ENCODE data around the gene HAND1. TPM values are rescaled to one million over a fixed set of nuclear protein-coding genes. Genes with fewer than 3 reads are reported as not detected.
"Not testable (repeated sequence)": the region's sequence is repeated elsewhere in the genome, so short reads cannot be mapped to it uniquely, and the experiment has no call there.

Gene HAND1
- not detected for total RNA-seq

GRCh38 chr5:154478224-154478565 lies at the start of gene HAND1:
Gene HAND1 (minus strand): TSS chr5:154478227. CDS start chr5:154478008, 219 bp downstream.
- DNase-seq, result no peak

DNA sequence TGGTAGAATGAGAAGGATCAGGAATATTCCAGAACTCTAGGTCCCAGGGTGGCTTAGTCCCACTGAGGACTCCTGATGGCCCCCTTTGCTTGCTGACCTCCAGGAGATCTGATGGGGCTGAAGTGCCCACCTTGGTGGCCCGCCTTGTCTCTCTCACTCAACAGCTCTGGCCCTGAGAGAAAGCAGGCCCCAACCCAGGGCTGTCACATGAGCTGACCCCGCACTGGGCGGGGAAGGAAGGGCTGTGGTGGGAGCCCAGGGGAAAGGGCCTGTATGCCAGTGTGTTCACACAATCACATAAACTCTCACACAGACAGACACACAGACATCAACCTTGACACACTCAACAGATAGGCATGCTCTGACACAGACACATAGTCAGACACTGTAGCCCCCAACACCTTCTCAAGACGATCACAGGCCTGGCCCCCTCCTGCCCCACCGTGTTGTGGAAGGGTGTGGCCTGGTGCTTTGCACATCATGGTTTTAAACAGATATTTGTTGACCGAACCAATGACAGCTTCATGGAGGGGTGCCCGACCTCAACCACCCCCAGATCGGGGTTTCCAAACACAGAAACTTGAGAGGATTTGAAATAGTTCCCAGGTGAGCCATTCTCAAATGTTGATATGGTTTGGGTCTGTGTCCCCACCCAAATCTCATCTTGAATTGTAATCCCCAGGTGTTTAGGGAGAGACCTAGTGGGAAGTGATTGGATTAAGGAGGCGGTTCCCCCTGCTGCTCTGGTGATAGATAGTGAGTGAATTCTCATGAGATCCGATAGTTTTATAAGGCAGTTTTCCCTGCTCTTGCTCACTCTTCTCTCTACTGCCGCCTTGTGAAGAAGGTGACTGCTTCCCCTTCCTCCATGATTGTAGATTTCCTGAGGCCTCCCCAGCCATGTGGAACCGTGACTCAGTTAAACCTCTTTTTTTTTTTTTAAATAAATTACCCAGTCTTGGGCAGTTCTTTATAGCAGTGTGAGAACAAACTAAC lies 48.5 kb upstream of the HAND1 start:
- DNase-seq, result no peak

GRCh38 chr5:154524859-154525258 lies 46.8 kb upstream of the HAND1 start:
- DNase-seq, result no peak

GRCh38 chr5:154524181-154524580 lies 46.2 kb upstream of the HAND1 start:
- no peak for DNase-seq

- no peak for DNase-seq
These were observed 45.7 kb upstream of the HAND1 start for GRCh38 chr5:154523709-154524108.

DNA sequence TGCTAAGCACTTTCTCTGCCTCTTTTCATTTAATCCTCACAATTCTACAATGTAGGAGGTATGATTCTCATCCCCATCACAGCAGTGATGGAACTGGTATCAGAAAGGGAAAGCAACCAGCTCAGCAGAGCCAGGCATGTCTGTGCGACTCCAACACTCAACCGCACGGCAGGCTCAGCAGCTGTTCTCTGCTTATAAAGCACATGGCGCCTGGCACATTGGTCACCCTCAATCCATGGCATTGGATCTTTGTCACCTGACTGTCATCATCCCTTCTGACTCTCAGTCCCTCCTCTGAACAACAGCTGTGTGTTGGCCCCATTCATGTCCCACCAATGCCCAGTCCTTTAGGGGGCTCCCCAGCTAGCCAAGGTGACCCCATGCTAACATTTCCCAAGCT lies 45.1 kb upstream of the HAND1 start:
- no peak for DNase-seq

GRCh38 chr5:154522284-154522683 lies 44.3 kb upstream of the HAND1 start:
- no peak for DNase-seq

DNA sequence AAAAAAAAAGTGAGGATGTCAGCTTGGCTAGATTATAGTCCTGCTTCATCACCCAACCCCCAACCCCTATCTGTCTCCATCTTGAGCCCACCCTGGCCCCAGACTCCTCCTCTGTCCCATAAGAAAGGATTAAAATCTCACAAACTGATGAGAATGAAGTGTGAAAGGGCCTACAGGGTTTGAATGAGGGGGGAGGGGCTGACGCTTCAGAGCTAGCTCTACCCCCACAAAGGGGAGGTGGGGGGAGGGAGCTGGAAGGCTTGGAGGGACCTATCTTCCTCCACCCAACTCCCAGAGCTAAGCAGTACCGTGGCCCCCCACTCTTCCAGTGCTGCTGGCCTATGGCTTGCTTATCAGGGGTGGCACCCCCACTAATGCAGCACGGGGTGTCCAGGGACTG lies 43.7 kb upstream of the HAND1 start:
- no peak for DNase-seq

DNA sequence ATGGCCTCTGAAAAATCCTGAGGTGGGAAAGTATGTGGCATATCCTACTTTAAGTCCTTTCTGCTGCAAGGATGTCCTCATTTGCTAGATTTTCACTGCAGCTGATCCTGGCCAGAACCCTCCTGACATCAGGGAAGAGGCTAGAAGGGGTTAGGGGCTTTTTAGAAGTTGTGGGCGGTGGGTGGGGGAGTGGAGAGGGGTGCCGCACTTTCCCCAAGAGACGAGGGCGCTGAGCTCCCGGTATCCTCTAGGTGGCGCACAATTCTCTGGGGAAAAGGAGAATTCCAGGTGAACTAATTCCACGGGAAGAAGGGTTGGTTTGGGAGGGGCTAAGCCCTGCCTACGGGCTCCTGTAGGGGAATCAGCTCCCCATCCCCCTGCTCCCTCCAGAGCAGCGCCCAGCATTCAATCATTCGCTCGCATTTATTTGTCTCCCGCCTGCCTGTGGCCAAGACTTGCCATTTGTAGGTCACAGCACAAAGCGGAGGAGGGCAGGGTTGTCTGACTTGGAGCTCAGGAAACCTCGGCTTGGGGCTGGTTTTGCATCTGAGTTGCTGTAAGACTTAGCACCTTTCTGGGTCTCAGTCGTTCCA lies 42.9 kb upstream of the HAND1 start:
- DNase-seq, result no peak

- no peak for DNase-seq
These were observed 41.3 kb upstream of the HAND1 start for GRCh38 chr5:154519359-154519758.

GRCh38 chr5:154518438-154518867 lies 40.4 kb upstream of the HAND1 start:
- no peak for DNase-seq

GRCh38 chr5:154517810-154518437 lies 39.9 kb upstream of the HAND1 start:
- no peak for DNase-seq

GRCh38 chr5:154517181-154517580 lies 39.2 kb upstream of the HAND1 start:
- DNase-seq, result no peak

DNA sequence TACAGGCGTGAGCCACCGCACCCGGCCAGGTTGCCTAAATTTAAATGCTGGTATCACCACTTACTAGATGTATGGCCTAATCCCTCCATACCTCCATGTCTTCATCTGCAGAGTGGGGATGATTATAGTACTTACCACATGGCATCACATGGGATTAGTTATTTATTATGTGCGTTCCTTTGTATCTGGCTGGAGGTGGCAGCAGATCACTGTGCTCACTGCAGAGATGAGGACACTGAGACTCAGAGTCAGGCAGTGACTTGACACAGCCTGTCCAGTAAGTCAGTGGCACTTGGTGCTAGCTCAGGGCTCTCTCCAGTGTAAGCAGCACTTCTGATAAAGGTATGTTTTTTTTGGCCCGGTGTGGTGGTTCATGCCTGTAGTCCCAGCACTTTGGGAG lies 38.4 kb upstream of the HAND1 start:
- no peak for DNase-seq

GRCh38 chr5:154515488-154515887 lies 37.5 kb upstream of the HAND1 start:
- DNase-seq, result not testable (repeated sequence)

DNA sequence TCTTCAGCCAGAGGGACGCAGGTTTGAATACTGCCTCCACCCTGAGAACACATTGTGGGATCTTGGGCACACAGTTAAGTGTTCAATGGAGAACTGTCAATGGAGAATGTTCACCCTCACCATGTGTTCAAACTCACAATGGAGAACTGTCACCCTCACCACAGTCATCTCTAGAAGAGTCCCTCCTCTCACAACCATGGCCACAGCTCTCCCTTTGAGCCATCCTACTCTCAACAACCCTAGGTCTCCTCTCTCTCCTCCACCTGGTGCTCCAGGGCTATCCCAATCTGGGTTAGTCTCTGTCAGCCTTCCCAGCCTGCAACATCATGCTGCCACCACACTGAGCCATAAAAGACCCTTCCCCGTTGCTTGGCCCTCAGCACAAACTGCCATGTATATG lies 36.3 kb upstream of the HAND1 start:
- DNase-seq, result no peak

- no peak for DNase-seq
These were observed 35.6 kb upstream of the HAND1 start for GRCh38 chr5:154513669-154514084.

GRCh38 chr5:154511984-154512383 lies 34.0 kb upstream of the HAND1 start:
- DNase-seq, result no peak

- no peak for DNase-seq
These were observed 31.9 kb upstream of the HAND1 start for GRCh38 chr5:154509784-154510555.

GRCh38 chr5:154508114-154508513 lies 30.1 kb upstream of the HAND1 start:
- no peak for DNase-seq

GRCh38 chr5:154506716-154507080 lies 28.7 kb upstream of the HAND1 start:
- DNase-seq, result no peak

DNA sequence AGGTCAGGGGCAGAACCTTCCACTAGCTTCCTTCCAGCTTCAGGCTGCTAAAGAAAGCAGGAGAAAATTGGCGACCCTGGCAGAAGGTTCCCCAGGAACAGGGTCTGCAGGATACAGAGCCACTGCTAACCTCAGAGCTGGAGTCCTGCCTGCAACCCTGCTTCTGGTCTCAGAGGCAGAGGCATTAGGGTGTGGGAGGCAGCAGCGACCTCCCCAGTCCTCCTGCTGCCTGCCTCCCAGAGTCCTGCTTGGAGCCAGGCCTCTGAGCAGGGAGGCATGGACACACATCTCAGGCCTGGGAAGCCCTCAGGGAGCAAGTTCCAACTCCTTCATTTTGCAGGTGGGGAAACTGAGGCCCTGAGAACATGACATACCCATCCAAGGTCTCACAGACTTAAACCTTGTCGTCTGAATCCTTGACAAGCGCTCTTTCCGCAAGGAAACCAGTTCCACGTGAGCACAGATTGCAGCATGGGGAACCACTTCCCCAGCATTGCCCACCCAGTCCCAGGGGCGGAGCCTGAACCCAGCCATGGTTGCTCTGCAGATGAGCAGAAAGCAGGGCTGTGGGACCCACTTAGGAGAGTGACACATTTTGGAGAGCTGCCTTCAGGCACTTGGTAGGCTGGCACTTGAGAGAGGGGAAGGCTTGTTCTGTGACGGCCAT lies 28.2 kb upstream of the HAND1 start:
- DNase-seq, result no peak
